IMR-90 (cell line): ENCODE data around the gene MMP25.

Experiments used
- BHLHE40 ChIP-seq: fragments of 150-350 bp; IDR thresholded peaks from 2 replicates; pipeline ENCODE4 v1.6.1; 2016; ENCODE audit warnings: mild to moderate bottlenecking, low read depth, low read length
- CEBPB ChIP-seq: IDR thresholded peaks from 2 replicates; pipeline ENCODE4 v1.6.1; 2012; ENCODE audit warnings: low read depth, low read length, improper control_type of control experiment
- CTCF ChIP-seq: conservative IDR thresholded peaks from 2 replicates; pipeline ENCODE4 v1.5.1; 2012; ENCODE audit warnings: mild to moderate bottlenecking, low read depth, low read length, improper control_type of control experiment
- ELK1 ChIP-seq: fragments of 150-350 bp; IDR thresholded peaks from 2 replicates; pipeline ENCODE4 v1.6.1; 2016; ENCODE audit warnings: low read depth, mild to moderate bottlenecking, low read length, moderate library complexity, borderline replicate concordance
- FOS ChIP-seq: fragments of 150-350 bp; IDR thresholded peaks from 2 replicates; pipeline ENCODE4 v1.6.1; 2016; ENCODE audit warnings: low read depth, low read length
- MAFK ChIP-seq: IDR thresholded peaks from 2 replicates; pipeline ENCODE4 v1.6.1; 2012; ENCODE audit warnings: low read depth, low read length, improper control_type of control experiment
- MAZ ChIP-seq: IDR thresholded peaks from 2 replicates; pipeline ENCODE4 v1.6.1; 2012; ENCODE audit warnings: low read depth, mild to moderate bottlenecking, low read length, improper control_type of control experiment, moderate library complexity, borderline replicate concordance
- MXI1 ChIP-seq: IDR thresholded peaks from 2 replicates; pipeline ENCODE4 v1.6.1; 2012; ENCODE audit warnings: low read depth, mild to moderate bottlenecking, low read length, moderate library complexity, borderline replicate concordance
- POLR2A ChIP-seq: IDR thresholded peaks from 2 replicates; pipeline ENCODE4 v1.6.1; 2012; ENCODE audit warnings: mild to moderate bottlenecking, low read depth, low read length
- RAD21 ChIP-seq: IDR thresholded peaks from 2 replicates; pipeline ENCODE4 v1.6.1; 2012; ENCODE audit warnings: low read length, improper control_type of control experiment
- RCOR1 ChIP-seq: IDR thresholded peaks from 2 replicates; pipeline ENCODE4 v1.6.1; 2012; ENCODE audit warnings: mild to moderate bottlenecking, low read length, improper control_type of control experiment; ENCODE audit not compliant: insufficient replicate concordance
- RFX5 ChIP-seq: IDR thresholded peaks from 2 replicates; pipeline ENCODE4 v1.8.0; 2012; ENCODE audit warnings: low read depth, mild to moderate bottlenecking, low read length, moderate library complexity
- SMC3 ChIP-seq: fragments of 150-350 bp; IDR thresholded peaks from 2 replicates; pipeline ENCODE4 v1.6.1; 2016; ENCODE audit warnings: low read depth, mild to moderate bottlenecking, antibody characterized with exemption, low read length, moderate library complexity
- USF2 ChIP-seq: fragments of 150-350 bp; IDR thresholded peaks from 2 replicates; pipeline ENCODE4 v1.6.1; 2017; ENCODE audit warnings: mild to moderate bottlenecking, antibody characterized with exemption, low read length, low read depth

GRCh38 chr16:3012246-3012645 is 34.1 kb upstream of the MMP25 start:
- no peak for TF ChIP-seq MAZ
- TF ChIP-seq CTCF = no peak
- TF ChIP-seq USF2 = no peak
- TF ChIP-seq CEBPB = no peak
- no peak for TF ChIP-seq POLR2A
- TF ChIP-seq RFX5 = no peak
- no peak for TF ChIP-seq SMC3
- no peak for TF ChIP-seq MXI1
- no peak for TF ChIP-seq FOS
- TF ChIP-seq BHLHE40 = no peak
- no peak for TF ChIP-seq MAFK
- no peak for TF ChIP-seq ELK1
- TF ChIP-seq RAD21 = no peak
- no peak for TF ChIP-seq RCOR1
